ENCODE data around the gene TENM3. TPM values are rescaled to one million over a fixed set of nuclear protein-coding genes. Genes with fewer than 3 reads are reported as not detected.

Gene TENM3
- total RNA-seq, 4 donors from 2014 or later: 3.4 to 9.8 (median 6.9) TPM

GRCh38 chr4:182267048-182267447, 23.8 kb downstream of the TENM3 start:
- no peak overlapping the region for H3K27ac ChIP-seq
- no peaks in the 10 kb centered on the region for H3K4me1 ChIP-seq
- no peaks in the 10 kb centered on the region for H3K36me3 ChIP-seq
- in situ Hi-C loops (cut with MboI; ENCODE audit: low pct_ligation_motif_present in 1 of 4, low pct_unique_long_range_greater_than_20kb in 1 of 4, low sequenced_read_pairs in 3 of 4) (no loop called here), intact Hi-C loops (cut with DNase I; ENCODE audit: low total_unique reads) (no loop called here)
- H3K9me3 ChIP-seq: no peaks in the 10 kb centered on the region
- no peak overlapping the region for H3K4me3 ChIP-seq
- DNase-seq: no peak
- no peaks in the 10 kb centered on the region for H3K27me3 ChIP-seq
- TF ChIP-seq CTCF (IDR thresholded peaks at IDR 0.05) (no peak), POLR2AphosphoS5 (IDR thresholded peaks at IDR 0.05) (no peak), POLR2A (IDR thresholded peaks at IDR 0.05) (no peak), EP300 (IDR thresholded peaks at IDR 0.05; ENCODE audit: low read depth) (no peak)

DNA sequence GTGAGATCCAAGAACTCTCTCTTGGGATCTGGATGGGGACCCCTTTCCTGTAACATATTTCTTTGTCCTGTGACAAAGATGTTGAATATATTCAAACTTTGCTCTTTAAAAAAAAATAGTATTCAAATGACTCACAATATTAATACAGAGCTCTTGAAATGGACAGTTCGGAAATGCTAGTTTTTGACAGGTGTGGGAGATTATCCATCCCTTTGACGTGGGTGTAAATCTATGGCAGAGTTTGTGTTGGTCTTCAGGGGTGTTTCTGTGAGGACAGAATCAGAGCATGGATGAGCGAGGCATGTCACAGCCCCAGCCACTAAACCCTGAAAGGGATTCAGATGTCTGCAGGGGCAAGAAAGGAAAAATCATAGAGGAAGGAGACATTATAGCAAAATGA, 25.8 kb downstream of the TENM3 start:
- Histone ChIP-seq H3K27ac (no peak overlapping the region), H3K4me1 (no peaks in the 10 kb centered on the region), H3K27me3 (no peaks in the 10 kb centered on the region), H3K36me3 (no peaks in the 10 kb centered on the region), H3K4me3 (no peak overlapping the region), H3K9me3 (no peaks in the 10 kb centered on the region)
- in situ Hi-C loops (cut with MboI; ENCODE audit: low pct_ligation_motif_present in 1 of 4, low pct_unique_long_range_greater_than_20kb in 1 of 4, low sequenced_read_pairs in 3 of 4) (no loop called here), intact Hi-C loops (cut with DNase I; ENCODE audit: low total_unique reads) (no loop called here)
- TF ChIP-seq CTCF (IDR thresholded peaks at IDR 0.05) (no peak), POLR2A (IDR thresholded peaks at IDR 0.05) (no peak), POLR2AphosphoS5 (IDR thresholded peaks at IDR 0.05) (no peak), EP300 (IDR thresholded peaks at IDR 0.05; ENCODE audit: low read depth) (no peak)
- WGBS, 2 donors (ENCODE audit: low coverage in 1 of 2): 74 to 75% methylated on average over 3 of the region's 3 CpGs
- no peak for DNase-seq

DNA sequence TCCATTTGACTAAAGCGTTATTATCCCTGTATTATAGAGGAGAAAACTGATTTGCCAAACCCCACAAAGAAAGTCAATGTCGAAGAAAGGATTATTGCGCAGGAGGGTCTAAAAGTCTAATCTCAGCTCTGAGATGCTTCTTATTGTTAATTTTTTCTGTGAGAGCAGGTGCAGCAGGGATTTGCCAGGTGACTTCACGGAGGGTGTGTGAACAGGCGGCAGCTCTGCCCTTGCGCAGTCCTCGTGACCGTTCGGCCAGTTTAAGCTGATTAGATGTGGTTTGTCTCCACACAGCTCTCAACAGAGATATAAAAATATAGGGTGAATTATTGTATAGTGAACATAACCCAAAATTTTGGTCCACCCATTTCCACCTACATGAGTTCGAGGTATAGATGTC, 28.5 kb downstream of the TENM3 start:
- intact Hi-C loops (cut with DNase I; ENCODE audit: low total_unique reads) (no loop called here), in situ Hi-C loops (cut with MboI; ENCODE audit: low pct_ligation_motif_present in 1 of 4, low pct_unique_long_range_greater_than_20kb in 1 of 4, low sequenced_read_pairs in 3 of 4) (no loop called here)
- TF ChIP-seq POLR2A (IDR thresholded peaks at IDR 0.05) (no peak), EP300 (IDR thresholded peaks at IDR 0.05; ENCODE audit: low read depth) (no peak), POLR2AphosphoS5 (IDR thresholded peaks at IDR 0.05) (no peak), CTCF (IDR thresholded peaks at IDR 0.05) (no peak)
- H3K9me3 ChIP-seq: no peaks in the 10 kb centered on the region
- no peak overlapping the region for H3K4me3 ChIP-seq
- H3K27me3 ChIP-seq: no peaks in the 10 kb centered on the region
- 87 to 88% methylated on average over 9 to 10 of the region's 10 CpGs for WGBS, 2 donors (ENCODE audit: low coverage in 1 of 2)
- no peak for DNase-seq
- H3K36me3 ChIP-seq: no peaks in the 10 kb centered on the region
- H3K27ac ChIP-seq: no peak overlapping the region
- H3K4me1 ChIP-seq: no peaks in the 10 kb centered on the region

DNA sequence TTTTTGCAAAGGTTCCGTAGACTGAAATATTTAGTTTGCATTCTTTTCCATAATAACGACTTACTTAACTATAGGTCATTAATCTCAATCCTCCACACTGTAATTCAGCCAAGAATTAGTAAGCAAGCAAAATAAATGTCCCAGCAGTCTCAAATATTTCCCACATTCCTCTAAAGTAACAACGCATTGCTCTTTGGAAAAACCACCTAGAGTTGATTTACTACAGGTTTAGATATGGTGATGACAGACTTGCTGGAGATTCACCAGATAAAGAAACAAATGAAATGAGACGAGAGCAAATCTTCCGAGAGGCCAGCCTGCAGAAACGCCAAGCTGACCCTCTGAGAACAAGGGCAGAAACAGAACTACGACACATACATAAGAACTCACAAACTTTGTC, 28.9 kb downstream of the TENM3 start:
- no peak overlapping the region for H3K4me3 ChIP-seq
- 64 to 69% methylated on average over 5 to 7 of the region's 7 CpGs for WGBS, 2 donors (ENCODE audit: low coverage in 1 of 2)
- no peak overlapping the region for H3K27ac ChIP-seq

More for the DNA sequence above, 28.9 kb downstream of the TENM3 start:
- H3K4me1 ChIP-seq: no peaks in the 10 kb centered on the region
- intact Hi-C loops (cut with DNase I; ENCODE audit: low total_unique reads): no loop called here
- TF ChIP-seq POLR2A (IDR thresholded peaks at IDR 0.05): no peak
- no peak for TF ChIP-seq EP300 (IDR thresholded peaks at IDR 0.05; ENCODE audit: low read depth)
- TF ChIP-seq CTCF (IDR thresholded peaks at IDR 0.05): no peak
- no peak for TF ChIP-seq POLR2AphosphoS5 (IDR thresholded peaks at IDR 0.05)
- in situ Hi-C loops (cut with MboI; ENCODE audit: low pct_ligation_motif_present in 1 of 4, low pct_unique_long_range_greater_than_20kb in 1 of 4, low sequenced_read_pairs in 3 of 4): no loop called here
- H3K36me3 ChIP-seq: no peaks in the 10 kb centered on the region
- H3K9me3 ChIP-seq: no peaks in the 10 kb centered on the region
- no peaks in the 10 kb centered on the region for H3K27me3 ChIP-seq
- DNase-seq: no peak
